ENCODE data around the gene RUNX1. TPM values are rescaled to one million over a fixed set of nuclear protein-coding genes. Genes with fewer than 3 reads are reported as not detected.

The RUNX1 gene
- total RNA-seq, 2 donors from 2014 or later: 21.3 to 23.0 TPM

- H3K36me3 ChIP-seq: no peaks in the 10 kb centered on the region
- no peak overlapping the region for H3K27ac ChIP-seq
- intact Hi-C loops (cut with DNase I): no loop called here
- H3K27me3 ChIP-seq: no peaks in the 10 kb centered on the region
- H3K9me3 ChIP-seq: no peaks in the 10 kb centered on the region
- no peak overlapping the region for H3K4me3 ChIP-seq
- no peaks in the 10 kb centered on the region for H3K4me1 ChIP-seq
- no peak for TF ChIP-seq CTCF (IDR thresholded peaks at IDR 0.05)
- no peak for DNase-seq
- no peak overlapping the region for H3K9ac ChIP-seq (ENCODE audit: low read depth in 2 of 2, low read length in 2 of 2)
These were observed 133.7 kb downstream of the RUNX1 start for GRCh38 chr21:34915364-34915841.

GRCh38 chr21:34914239-34914638 lies 134.9 kb downstream of the RUNX1 start:
- intact Hi-C loops (cut with DNase I): no loop called here
- H3K27me3 ChIP-seq: no peaks in the 10 kb centered on the region
- no peak for TF ChIP-seq CTCF (IDR thresholded peaks at IDR 0.05)

GRCh38 chr21:34913811-34914210 lies 135.3 kb downstream of the RUNX1 start:
- Histone ChIP-seq H3K4me1 (no peaks in the 10 kb centered on the region), H3K27ac (no peak overlapping the region), H3K36me3 (no peaks in the 10 kb centered on the region), H3K9ac (ENCODE audit: low read depth in 2 of 2, low read length in 2 of 2) (no peak overlapping the region), H3K9me3 (no peaks in the 10 kb centered on the region), H3K27me3 (no peaks in the 10 kb centered on the region), H3K4me3 (no peak overlapping the region)
- intact Hi-C loops (cut with DNase I): no loop called here
- TF ChIP-seq CTCF (IDR thresholded peaks at IDR 0.05): no peak
- no peak for DNase-seq

More at GRCh38 chr21:34914239-34914638, 134.9 kb downstream of the RUNX1 start:
- no peaks in the 10 kb centered on the region for H3K36me3 ChIP-seq
- no peak overlapping the region for H3K9ac ChIP-seq (ENCODE audit: low read depth in 2 of 2, low read length in 2 of 2)
- H3K4me3 ChIP-seq: no peak overlapping the region
- H3K4me1 ChIP-seq: no peaks in the 10 kb centered on the region
- DNase-seq: no peak
- no peak overlapping the region for H3K27ac ChIP-seq
- no peaks in the 10 kb centered on the region for H3K9me3 ChIP-seq

- Histone ChIP-seq H3K27me3 (no peaks in the 10 kb centered on the region), H3K9ac (ENCODE audit: low read depth in 2 of 2, low read length in 2 of 2) (no peak overlapping the region), H3K4me3 (no peak overlapping the region), H3K27ac (no peak overlapping the region), H3K36me3 (no peaks in the 10 kb centered on the region), H3K4me1 (no peaks in the 10 kb centered on the region), H3K9me3 (no peaks in the 10 kb centered on the region)
- intact Hi-C loops (cut with DNase I): no loop called here
- TF ChIP-seq CTCF (IDR thresholded peaks at IDR 0.05): no peak
- no peak for DNase-seq
These were observed 136.8 kb downstream of the RUNX1 start for GRCh38 chr21:34912022-34912945.

- Histone ChIP-seq H3K4me3 (no peak overlapping the region), H3K27ac (no peak overlapping the region), H3K4me1 (no peaks in the 10 kb centered on the region), H3K9me3 (no peaks in the 10 kb centered on the region), H3K27me3 (no peaks in the 10 kb centered on the region), H3K36me3 (no peaks in the 10 kb centered on the region), H3K9ac (ENCODE audit: low read depth in 2 of 2, low read length in 2 of 2) (no peak overlapping the region)
- no peak for DNase-seq
- intact Hi-C loops (cut with DNase I): no loop called here
- no peak for TF ChIP-seq CTCF (IDR thresholded peaks at IDR 0.05)
These were observed 137.7 kb downstream of the RUNX1 start for GRCh38 chr21:34911360-34911759.
